KOPT-K1 (cell line): ENCODE results near the gene IDH3G.

Experiments used
- H3K27ac ChIP-seq: fragments of 200-600 bp; sonication (generic); 2 replicates; pipeline ENCODE4 v1.5.1; 2016; ENCODE audit warnings: antibody characterized with exemption, mild to moderate bottlenecking, low read depth, low read length; ENCODE audit not compliant: poor library complexity, severe bottlenecking
- H3K36me3 ChIP-seq: fragments of 200-600 bp; sonication (generic); 2 replicates; pipeline ENCODE4 v1.5.1; 2017; ENCODE audit warnings: antibody characterized with exemption, mild to moderate bottlenecking, low read length, moderate library complexity; ENCODE audit not compliant: insufficient read depth
- H3K9me3 ChIP-seq: fragments of 200-600 bp; sonication (generic); 2 replicates; pipeline ENCODE4 v1.5.1; 2017; ENCODE audit warnings: antibody characterized with exemption, low read length, mild to moderate bottlenecking; ENCODE audit not compliant: insufficient read depth, poor library complexity, severe bottlenecking

The IDH3G gene

GRCh38 chrX:153774576-153775292, 19.4 kb downstream of the IDH3G start:
- Histone ChIP-seq H3K9me3 (no peaks in the 10 kb centered on the region), H3K36me3 (no peaks in the 10 kb centered on the region), H3K27ac (no peak overlapping the region)

- no peak overlapping the region for H3K27ac ChIP-seq
- no peaks in the 10 kb centered on the region for H3K36me3 ChIP-seq
- no peaks in the 10 kb centered on the region for H3K9me3 ChIP-seq
Measured at GRCh38 chrX:153773741-153774575, 20.2 kb downstream of the IDH3G start.

- no peaks in the 10 kb centered on the region for H3K9me3 ChIP-seq
- no peaks in the 10 kb centered on the region for H3K36me3 ChIP-seq
- H3K27ac ChIP-seq = no peak overlapping the region
Measured at GRCh38 chrX:153773218-153773611, 21.0 kb downstream of the IDH3G start.

- Histone ChIP-seq H3K9me3 (no peaks in the 10 kb centered on the region), H3K27ac (no peak overlapping the region), H3K36me3 (no peaks in the 10 kb centered on the region)
Measured at GRCh38 chrX:153772316-153773217, 21.6 kb downstream of the IDH3G start.

GRCh38 chrX:153771415-153772315, 22.5 kb downstream of the IDH3G start:
- H3K9me3 ChIP-seq = no peaks in the 10 kb centered on the region
- H3K36me3 ChIP-seq = no peaks in the 10 kb centered on the region
- H3K27ac ChIP-seq = no peak overlapping the region

GRCh38 chrX:153770601-153771414, 23.4 kb downstream of the IDH3G start:
- Histone ChIP-seq H3K27ac (no peak overlapping the region), H3K36me3 (no peaks in the 10 kb centered on the region), H3K9me3 (no peaks in the 10 kb centered on the region)

- H3K27ac ChIP-seq = no peak overlapping the region
- H3K36me3 ChIP-seq = no peaks in the 10 kb centered on the region
Measured at GRCh38 chrX:153769865-153770600, 24.1 kb downstream of the IDH3G start.

GRCh38 chrX:153769158-153769864, 24.9 kb downstream of the IDH3G start:
- Histone ChIP-seq H3K9me3 (no peaks in the 10 kb centered on the region), H3K27ac (no peak overlapping the region), H3K36me3 (no peaks in the 10 kb centered on the region)

More at GRCh38 chrX:153769865-153770600, 24.1 kb downstream of the IDH3G start:
- no peaks in the 10 kb centered on the region for H3K9me3 ChIP-seq

GRCh38 chrX:153768311-153769157, 25.6 kb downstream of the IDH3G start:
- H3K36me3 ChIP-seq = no peaks in the 10 kb centered on the region
- H3K9me3 ChIP-seq = no peaks in the 10 kb centered on the region
- peak overlapping the region; percentile 5 for H3K27ac ChIP-seq

- H3K9me3 ChIP-seq = no peaks in the 10 kb centered on the region
- peak overlapping the region; percentile 5 for H3K27ac ChIP-seq
- H3K36me3 ChIP-seq = no peaks in the 10 kb centered on the region
Measured at GRCh38 chrX:153767674-153768055, 26.5 kb downstream of the IDH3G start.

- peak overlapping the region; percentile 51 for H3K27ac ChIP-seq
Measured at GRCh38 chrX:153766871-153767673, 27.1 kb downstream of the IDH3G start.

More at GRCh38 chrX:153766871-153767673, 27.1 kb downstream of the IDH3G start:
- Histone ChIP-seq H3K9me3 (no peaks in the 10 kb centered on the region), H3K36me3 (no peaks in the 10 kb centered on the region)
